DMS 273 treated with DMSO at 0.1 percent for 48 hours (cell line): Measurements from ENCODE around the gene GPR156.

ENCODE experiments used
- DNase-seq: peaks from one replicate; lab custom pipeline; 2025; lab: John Stamatoyannopoulos, UW

GPR156 gene

DNA sequence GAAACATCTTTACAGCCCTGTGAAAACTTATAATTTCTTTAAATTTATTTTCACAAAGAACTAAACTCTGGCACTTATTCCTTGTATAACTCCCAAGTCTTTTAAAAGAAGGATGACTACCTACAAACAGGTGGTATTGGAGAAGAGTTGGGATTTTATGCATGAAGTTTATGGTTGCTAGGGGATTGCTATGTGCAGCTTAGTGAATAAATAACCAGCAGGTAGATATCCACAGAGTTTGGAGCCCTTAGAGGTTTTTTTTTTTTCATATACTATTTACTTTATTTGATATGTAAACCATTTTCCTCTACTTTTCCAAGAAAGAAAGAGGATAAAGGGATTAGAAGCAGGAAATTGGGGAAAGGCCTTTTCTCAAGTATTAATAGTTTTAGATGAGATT is 91.5 kb downstream of the GPR156 start:
- no peak for DNase-seq

DNA sequence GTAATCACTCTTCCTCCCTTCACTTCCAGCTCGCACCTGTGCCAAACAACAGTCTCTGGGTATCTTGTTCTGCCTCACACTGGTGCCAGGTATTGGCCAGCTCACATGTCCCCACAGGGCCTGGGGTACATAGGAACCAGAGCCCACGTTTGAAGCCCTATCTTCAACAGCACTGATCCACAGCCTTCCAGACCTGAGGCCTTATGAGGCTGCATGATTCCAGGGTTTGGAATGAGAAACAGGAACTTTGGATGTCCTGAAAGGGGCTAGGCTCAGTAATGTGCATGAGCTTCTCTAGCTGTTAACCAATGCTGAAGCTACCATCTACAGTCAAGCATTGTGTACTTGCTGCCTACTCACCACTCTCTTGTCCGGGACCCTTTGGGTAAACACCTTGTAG is 92.4 kb downstream of the GPR156 start:
- no peak for DNase-seq

DNA sequence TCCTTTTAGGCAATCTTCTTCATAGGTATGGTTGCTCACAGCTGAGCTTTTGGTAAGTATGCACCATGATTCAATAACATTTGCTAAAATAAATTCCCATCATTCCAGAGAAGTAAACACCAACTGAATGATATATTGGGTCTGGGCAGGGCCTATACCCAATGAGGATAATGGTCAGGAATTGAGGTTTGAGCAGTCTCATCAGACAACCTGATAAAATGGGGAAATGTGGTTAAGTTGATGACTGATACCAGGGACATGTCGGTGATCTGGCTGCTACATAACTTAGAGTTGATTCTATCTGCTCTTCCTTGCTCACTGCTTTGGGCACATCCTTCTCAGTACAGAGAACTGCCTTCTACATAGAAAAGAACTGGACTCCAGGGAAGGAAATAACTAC is 92.9 kb downstream of the GPR156 start:
- DNase-seq = no peak

DNA sequence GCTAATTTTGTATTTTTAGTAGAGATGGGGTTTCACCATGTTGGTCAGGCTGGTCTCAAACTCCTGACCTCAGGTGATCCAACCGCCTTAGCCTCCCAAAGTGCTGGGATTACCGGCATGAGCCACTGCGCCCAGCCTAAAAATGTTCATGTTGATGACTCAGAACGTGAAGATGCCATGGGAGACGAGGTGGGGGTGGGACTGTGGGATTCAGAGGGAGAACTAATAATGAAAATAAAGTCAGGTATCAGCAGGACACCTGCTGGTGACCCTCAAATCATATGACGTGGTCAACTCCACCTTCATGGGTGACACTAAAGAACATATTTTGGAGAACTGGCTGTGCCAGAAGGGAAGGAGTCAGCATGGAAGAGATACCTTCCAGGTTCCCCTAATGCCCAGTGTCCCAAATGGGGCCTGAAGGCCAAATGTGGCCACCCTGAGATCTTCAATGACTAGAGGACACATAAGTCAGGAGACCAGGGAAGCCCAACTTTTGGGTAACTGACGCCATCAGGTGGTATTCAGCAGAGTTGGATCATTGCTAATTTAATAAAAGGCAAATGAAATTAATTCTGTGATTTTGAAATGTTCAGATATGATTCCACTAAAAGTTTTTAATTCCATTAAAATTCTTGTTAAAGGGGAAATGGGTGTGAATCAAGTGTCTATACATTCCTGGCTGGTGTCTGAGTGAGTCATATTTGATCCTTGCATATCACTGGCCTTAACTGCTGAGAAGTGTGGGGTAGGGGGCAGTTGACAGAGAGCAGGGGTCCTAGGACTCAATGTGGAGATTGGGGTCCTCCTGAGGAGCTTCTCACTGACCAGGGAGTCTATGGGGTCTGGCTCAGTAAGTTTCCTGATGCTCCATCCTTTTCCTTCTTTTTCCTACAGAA is 102.2 kb downstream of the GPR156 start:
- peak; percentile 9 for DNase-seq

DNA sequence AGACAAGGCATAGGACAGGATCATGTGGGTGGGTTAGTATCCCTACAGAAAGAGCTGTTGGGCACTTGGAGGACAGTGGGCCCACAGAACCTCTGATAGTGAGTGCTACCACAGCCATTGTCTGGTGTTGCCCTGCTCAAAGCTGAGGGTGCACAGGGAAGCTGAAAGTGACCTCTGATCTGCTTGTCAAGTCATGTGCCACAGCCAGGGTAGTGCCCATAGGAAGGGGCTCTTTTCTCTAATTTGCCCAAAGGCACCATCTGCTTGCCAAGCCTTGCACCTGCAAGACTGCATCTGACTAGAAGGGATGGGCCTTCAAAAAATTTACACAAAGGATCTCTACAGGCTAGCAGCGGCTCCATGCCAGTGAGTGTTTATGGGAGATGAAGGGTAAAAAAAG is 103.4 kb downstream of the GPR156 start:
- no peak for DNase-seq

DNA sequence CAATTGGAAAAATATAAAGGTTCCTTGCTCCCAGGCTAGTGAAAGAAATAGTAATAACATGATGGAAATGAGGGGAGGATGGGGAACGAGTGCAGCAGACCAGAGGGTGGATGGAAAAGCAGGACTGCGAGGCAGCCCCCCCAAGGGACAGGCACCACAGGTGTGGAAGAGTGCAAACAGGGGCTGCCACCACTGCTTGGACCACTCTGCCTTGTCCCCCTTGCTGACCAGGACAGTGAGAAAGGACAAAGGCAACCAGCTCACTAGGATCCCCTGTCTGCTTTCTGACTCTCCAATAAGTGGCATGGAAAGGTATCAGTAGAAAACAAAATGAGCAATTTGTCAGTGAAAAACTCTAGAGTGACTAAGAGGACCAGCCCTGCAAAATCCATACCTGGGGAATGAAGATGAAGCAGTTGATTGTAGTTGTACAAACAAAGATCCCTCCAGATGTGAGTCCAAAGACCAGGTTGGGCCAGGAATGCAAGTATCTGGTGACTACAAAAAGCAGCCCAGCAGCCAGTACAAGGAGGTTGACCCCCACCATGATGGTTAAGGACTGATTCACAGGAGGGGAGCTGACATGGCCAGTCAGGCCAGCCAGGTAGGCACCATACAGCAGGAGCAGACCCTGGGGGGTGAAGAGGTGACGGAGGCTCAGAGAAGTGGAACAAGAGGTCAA is 104.2 kb downstream of the GPR156 start:
- DNase-seq = no peak

DNA sequence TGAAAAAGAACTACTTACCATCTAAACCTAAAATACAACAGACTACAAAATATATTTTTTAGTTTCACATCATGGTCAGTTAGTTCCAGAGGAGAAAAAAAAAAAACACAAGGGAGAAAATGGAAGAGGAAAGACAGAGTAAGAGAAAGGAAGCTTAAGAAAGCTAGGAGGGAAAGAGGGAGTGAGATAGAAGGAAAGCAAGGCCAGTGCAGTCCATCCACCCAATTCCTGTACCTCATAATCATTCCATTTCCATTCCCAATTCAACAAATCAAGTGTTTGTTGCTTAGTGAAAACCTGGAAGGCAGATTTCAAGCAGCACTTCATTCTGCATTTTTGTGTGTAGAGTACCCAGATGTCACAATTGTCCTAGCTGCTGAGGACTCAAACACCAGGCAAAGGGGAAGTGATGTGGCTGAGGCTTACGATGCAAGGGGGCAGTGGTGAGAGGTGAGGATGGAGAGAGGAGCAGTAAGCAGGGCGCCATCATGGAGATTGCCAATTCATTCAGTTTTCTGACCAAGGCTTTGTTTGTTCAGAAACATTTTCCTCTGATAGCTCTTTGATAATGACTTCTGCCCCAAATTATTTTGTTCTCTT is 107.2 kb downstream of the GPR156 start:
- peak; percentile 56 for DNase-seq

DNA sequence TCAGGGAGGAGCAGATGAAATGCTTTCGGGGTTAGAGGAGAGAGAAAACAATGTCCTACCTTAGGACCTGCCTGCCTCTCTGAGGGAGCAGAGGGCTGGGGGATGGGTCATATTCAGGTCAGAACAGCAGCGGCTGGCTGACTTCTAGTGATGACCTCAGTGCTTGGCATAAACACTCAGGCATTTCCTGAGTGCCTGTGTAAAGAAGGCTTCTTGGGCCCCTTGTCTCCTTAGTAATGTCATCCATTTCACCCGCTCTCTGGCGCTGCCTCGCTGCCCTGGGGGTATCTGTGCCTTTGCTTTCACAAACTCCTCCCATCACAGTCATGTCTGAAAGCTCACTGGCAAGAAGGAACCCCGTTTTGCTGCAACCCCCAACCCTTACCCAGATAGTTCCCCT is 107.9 kb downstream of the GPR156 start:
- DNase-seq = peak; percentile 60

DNA sequence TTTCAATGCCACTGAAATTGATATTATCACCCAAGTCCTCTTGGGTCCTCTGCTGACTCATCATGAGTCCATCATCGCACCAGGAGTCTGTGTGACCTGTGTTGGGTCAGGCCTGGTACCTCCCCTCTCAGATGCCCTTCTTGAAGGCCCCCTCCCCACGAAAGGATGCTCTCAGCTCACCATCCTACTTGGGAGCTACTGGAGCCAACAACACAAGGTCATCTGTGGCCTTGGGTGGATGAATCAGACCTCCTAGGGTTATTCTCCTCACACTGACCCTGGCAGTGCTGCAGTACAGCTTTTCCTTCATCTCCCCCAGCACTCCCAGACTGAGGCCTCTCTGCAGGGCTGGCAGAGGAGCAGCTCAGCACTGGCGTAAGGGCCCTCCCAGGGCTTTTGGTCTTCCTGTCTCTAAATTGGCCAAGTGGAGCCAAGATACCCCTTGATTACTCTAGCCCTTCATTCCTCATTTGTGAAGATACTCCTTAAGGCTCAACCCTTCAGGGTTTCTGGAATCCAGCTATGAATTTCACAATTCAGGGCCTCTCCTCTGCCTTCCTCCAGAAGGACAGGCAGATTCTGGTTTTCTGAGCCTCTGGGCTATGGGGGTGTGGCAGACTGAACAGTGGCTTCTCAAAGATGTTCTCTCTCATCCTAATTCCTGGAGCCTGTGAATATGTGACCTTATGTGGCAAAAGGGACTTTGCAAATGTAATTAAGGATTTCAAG is 110.0 kb downstream of the GPR156 start:
- no peak for DNase-seq

DNA sequence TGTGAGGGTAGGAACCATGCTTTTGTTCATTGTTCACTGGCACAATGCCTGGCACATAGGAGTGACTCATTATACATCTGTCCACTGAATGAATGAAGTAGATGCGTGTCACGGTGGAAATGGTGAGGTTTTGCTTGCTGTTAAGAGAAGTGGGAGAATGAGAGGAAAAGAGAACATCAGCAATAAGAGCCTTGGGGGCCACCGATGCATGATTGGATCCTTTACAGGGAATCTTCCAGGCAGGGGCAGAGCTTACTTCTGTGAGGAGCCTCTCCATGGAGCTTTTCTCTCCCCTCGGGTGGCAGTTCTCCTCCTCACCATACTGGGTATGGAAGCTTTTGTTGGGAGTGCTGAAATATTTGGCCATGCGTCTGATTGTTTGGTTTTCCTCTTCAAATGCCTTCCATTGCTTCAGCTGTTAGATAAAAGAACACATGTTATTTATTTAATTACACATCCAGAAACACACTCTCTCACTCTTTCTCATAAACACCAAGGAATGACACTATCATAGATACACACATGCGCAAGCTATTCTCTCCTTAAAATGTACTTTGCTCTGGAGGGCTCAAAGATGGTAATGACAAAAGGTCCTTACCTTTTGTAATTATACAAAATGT is 111.9 kb downstream of the GPR156 start:
- DNase-seq = no peak

DNA sequence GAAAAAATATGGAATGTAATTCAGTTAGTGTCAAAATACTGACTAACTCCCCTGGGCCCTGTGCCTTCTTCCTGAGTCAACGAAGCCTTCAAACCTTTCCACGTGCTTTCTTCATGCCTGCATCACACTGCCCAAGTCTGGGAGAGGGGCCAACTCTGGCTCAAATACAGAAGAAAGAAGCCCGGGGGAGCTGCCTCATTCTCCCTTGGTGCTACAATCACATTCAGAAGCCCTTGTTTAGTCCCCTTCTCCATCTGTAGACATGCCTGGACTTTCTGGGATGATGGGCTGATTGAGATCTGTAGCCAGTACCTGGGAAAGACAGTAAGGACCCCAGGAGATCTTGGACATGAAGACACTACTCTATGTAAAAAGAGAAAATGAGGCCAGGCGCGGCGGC is 113.0 kb downstream of the GPR156 start:
- DNase-seq = no peak

DNA sequence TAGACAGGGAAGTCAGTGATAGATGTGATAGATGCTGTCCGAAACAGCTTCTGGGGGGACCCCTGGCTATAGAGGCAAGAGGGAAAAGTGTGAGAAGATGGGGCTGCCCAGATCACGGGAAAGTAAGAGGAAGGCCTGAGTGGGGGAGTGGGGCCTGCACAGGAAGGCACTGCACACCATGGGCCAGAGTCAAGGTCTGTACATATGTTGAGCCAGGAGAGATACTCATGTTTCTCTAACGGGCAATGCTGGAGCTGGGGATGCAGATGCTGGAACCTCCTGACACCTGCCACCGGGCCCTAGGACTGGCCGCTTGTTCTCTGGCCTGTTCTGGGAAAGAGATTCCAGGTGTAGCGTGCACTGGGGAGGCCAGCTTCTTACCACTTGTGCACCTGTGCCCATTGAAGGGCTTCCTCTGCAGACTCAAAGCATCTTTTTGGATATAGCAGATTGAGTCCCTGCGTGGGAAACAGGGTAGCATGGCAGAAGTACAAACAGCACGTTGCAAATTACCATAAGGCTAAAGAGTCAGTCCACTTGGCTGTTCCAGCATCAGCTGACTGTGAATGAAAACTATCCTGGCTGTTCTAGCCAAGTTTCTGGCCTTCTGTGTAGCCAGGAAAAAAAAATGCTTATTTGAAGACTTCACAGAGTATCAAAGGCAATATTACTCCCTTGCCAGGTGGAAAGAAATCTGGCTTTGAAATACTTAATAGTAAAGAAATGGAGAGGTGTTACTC is 113.7 kb downstream of the GPR156 start:
- peak; percentile 53 for DNase-seq

DNA sequence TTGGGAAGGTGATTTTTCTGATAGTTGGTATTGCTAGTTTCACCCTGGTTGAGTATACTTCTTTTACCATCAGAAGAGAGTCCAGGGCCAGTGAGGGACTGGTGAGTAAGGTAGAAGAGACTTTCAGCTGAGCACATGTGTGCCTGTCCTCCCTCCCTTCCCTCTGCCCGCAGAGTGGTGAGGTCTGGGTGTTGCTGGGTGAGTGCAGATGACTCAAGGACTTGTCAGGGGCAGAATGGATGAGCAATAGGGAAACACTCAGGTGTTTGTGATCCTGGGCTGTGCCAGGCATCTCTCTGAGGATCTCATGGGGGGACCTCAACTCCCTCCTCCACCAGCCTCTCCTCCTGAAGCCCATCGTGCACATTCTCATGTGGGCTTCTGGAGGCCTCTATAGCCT is 114.8 kb downstream of the GPR156 start:
- no peak for DNase-seq

DNA sequence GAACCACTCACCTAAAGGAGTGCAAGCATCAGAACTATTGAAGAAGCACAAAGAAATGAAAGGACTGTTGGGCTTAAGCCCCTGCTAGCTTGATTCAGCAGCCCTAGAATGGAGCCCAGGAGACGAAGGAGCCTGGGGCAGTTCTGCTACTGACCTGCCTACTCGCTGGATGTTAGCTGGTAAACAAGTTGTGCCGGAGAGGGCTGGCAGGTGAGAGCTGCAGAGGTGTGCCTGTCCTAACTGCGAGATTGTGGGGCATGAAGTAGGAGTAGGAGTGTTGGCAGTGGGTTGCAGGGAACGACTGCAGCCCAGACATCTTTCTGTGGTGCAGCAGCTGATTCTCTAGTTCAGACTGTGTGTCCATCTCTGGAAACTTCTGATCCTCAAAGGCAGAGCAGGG is 115.6 kb downstream of the GPR156 start:
- no peak for DNase-seq

DNA sequence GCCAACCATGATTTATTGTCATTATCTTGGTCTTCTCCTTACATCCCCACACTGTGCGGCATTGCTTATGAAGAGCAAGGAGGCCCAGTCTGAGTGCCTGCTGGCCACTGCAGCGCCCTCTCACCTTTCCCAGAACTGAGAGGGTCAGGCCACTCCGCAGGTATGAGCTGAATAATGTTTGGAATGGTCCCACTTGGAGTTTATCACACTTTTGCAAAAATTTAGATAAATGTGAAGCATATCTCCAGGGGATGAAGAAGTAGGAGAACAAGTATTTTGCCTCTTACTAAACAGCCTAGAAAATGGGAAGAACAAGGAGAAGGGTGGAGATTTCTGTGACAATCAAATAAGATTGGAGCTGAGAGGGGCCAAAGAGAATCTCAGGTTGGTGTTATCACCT is 116.4 kb downstream of the GPR156 start:
- no peak for DNase-seq

DNA sequence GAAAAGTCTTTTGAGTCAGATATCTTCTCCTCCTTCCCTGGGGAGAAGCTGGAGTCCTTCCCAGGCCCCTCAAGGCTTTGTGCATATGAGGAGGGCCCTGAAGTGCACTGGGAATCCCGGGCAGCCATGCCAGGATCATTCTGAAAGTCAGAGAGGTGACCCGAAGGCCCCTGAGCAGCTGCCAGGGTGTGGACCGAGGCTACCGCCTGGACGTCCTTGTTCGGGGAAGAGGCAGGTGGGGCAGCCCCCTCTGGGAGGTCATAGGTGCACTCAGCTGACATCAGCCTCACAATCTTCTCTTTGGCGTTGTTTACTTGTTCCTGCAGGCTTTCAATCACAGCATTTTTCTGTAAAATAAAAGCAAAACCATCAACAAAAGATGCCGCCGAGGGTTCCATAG is 117.0 kb downstream of the GPR156 start:
- DNase-seq = no peak

DNA sequence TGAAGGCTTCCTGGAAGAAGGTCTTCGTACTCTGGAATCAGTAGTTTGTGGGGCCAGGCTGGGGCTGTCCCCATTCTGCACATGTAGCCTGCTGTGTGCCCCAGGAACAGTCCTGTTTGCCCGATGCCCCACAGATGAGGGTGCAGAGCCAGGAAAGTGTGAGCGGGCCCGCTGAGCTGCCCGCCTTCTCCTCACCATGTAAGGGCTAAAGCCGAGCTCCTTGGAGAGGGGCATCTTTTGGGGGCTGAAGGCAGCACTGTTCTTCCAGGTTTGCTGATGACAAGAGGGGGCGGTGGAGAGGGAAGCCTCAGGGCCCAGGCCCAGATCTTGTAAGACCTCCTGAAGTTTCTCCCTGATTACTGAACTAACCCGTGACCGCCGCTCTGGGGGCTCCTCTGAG is 117.5 kb downstream of the GPR156 start:
- DNase-seq = no peak

DNA sequence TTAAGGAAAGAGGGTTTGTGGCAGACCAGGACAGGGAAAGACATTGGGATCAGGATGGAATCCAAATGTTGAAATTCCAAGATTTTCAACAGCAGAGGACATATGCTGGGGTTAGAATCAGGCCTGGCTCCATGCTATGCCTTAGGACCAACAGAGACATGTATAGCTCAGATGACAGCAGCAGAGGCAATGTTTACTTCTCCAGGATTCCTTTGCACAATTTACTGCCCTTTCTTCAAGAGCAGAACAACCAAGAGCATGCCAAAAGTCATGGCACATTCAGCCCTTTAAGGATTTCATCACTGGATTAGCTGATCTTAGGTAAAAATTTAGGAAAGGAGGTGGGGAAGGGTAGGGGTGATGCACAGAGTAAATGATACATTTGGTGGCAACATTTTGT is 121.2 kb downstream of the GPR156 start:
- DNase-seq = no peak

DNA sequence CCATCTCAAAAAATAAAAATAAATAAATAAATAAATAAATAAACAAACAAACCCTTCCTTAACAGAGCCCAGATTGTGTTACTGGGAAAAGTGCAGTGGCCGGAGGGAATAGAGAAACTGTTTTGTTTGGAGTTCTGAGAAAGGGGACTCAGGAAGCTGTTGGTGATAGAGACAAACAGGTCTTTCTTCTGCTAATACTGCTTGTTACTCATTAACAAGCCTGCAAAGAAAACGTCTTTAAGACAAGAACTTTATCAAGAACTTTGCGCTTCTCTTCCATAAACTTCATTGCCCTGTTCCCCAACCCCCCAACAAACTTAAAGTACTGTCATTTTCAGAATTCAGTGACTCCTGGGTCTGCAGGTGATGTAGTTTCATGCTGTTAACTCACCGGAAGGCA is 122.0 kb downstream of the GPR156 start:
- DNase-seq = no peak

DNA sequence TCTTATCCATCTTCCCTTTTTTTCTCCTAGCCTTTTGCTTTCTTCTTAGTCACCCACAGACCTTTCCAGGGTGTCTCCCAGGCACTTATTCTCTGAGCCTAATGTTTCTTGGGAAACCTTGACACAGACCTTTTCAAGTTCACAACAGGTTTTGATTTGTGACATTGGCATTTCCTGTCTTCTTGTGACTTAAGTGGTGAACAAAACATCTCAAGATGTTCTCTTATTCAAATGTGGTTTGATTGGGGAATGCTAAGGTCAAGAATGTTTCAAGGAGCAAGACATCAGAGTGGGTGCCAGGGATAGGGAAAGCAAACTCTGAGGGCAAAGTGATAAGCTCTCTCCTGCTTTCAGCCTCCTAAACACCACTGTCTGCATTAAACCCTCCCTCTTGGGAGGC is 122.6 kb downstream of the GPR156 start:
- no peak for DNase-seq

DNA sequence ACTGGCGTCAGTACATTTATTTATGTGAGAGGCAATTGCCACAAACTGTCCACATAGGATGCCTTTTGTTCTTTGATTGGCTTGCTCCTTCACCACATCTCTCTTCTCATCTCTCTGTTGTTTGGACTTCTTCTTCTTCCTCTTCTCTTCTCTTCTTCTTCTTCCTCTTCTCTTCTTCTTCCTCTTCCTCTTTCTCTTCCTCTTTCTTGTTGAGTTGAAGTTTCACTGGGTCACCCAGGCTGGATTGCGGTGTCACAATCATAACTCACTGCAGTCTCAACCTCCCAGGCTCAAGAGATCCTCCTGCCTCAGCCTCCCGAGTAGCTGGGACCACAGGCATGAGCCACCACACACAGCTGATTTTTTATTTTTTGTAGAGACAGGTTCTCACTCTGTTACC is 123.1 kb downstream of the GPR156 start:
- DNase-seq = no peak
